ENCODE measurements around the gene ERICH2.

ERICH2 gene

GRCh38 chr2:170819680-170820664 lies 49.8 kb downstream of the ERICH2 start:
- H3K9me3 Mint-ChIP-seq = no peaks in the 10 kb centered on the region
- peaks cover 68% of the 10 kb centered on the region for H3K4me1 Mint-ChIP-seq
- ATAC-seq (no peak), DNase-seq (ENCODE audit: low spot score in 2 of 2) (no peak)
- H3K4me3 Mint-ChIP-seq = peak overlapping the region; percentile 59
- no peak overlapping the region for H3K27ac Mint-ChIP-seq
- H3K36me3 Mint-ChIP-seq = no peaks in the 10 kb centered on the region

- Mint-ChIP-seq H3K9me3 (no peaks in the 10 kb centered on the region), H3K4me3 (peak overlapping the region; percentile 59), H3K4me1 (peaks cover 59% of the 10 kb centered on the region), H3K36me3 (no peaks in the 10 kb centered on the region), H3K27ac (no peak overlapping the region)
- ATAC-seq (no peak), DNase-seq (ENCODE audit: low spot score in 2 of 2) (no peak)
Measured at GRCh38 chr2:170820757-170821530, 50.8 kb downstream of the ERICH2 start.

GRCh38 chr2:170821531-170822289 lies 51.5 kb downstream of the ERICH2 start:
- Mint-ChIP-seq H3K4me1 (peaks cover 52% of the 10 kb centered on the region), H3K27ac (no peak overlapping the region), H3K9me3 (no peaks in the 10 kb centered on the region), H3K4me3 (peak overlapping the region; percentile 59), H3K36me3 (no peaks in the 10 kb centered on the region)
- DNase-seq (ENCODE audit: low spot score in 2 of 2) = no peak
- no peak for ATAC-seq

GRCh38 chr2:170822290-170823087 lies 52.3 kb downstream of the ERICH2 start:
- Mint-ChIP-seq H3K9me3 (no peaks in the 10 kb centered on the region), H3K27ac (no peak overlapping the region), H3K4me1 (peaks cover 44% of the 10 kb centered on the region), H3K36me3 (no peaks in the 10 kb centered on the region), H3K4me3 (peak overlapping the region; percentile 59)
- DNase-seq (ENCODE audit: low spot score in 2 of 2) (no peak), ATAC-seq (peak; percentile 60)

DNA sequence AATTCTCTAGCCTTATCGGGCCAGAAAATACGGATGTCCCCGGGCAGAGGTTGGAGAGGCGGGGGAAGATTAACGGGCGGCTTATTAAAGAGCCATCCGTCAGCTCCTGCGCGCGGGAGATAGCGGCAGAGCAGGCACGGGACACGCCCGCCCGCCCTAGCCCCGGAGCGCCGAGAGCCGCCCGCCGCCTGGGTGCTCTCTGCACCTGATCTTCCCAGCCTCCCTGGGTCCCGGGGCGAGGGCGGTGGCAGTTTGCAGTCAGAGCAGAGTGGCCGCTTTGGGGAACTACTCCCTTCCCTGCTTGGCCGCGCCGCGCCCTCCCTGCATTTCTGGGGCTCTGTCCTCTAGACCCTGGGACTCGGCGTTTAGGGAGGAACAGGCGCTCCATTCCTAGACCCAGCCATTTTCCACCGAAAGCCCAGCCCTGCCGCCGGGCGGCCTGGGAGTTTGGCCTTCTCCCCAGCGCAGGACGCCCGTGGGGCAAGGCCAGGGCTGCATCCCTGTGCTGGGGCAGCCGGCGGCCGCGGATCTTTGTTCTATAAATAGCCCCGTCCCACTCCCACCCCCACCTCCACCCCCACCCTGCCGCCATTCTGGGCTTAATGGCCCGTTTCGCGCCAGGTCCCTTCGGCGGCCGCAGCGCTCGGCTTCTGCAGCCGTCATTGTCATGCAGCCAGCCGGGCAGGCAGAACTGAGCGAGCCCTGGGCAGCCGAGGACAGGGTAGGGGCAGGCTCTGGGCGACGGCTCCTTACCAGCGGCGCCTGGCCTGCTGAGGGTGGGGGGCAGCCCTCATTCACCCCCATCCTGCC lies 53.1 kb downstream of the ERICH2 start:
- no peak for ATAC-seq
- H3K27ac Mint-ChIP-seq = no peak overlapping the region
- DNase-seq (ENCODE audit: low spot score in 2 of 2) = no peak
- H3K9me3 Mint-ChIP-seq = no peaks in the 10 kb centered on the region
- peak overlapping the region; percentile 59 for H3K4me3 Mint-ChIP-seq
- H3K4me1 Mint-ChIP-seq = peaks cover 38% of the 10 kb centered on the region
- no peaks in the 10 kb centered on the region for H3K36me3 Mint-ChIP-seq

- no peaks in the 10 kb centered on the region for H3K36me3 Mint-ChIP-seq
- peak overlapping the region; percentile 17 for H3K4me3 Mint-ChIP-seq
- DNase-seq (ENCODE audit: low spot score in 2 of 2) = no peak
- no peaks in the 10 kb centered on the region for H3K9me3 Mint-ChIP-seq
- peaks cover 32% of the 10 kb centered on the region for H3K4me1 Mint-ChIP-seq
- no peak for ATAC-seq
- H3K27ac Mint-ChIP-seq = no peak overlapping the region
Measured at GRCh38 chr2:170823898-170824215, 53.7 kb downstream of the ERICH2 start.

GRCh38 chr2:170824526-170825015 lies 54.4 kb downstream of the ERICH2 start:
- H3K9me3 Mint-ChIP-seq = no peaks in the 10 kb centered on the region
- H3K27ac Mint-ChIP-seq = no peak overlapping the region
- peak overlapping the region; percentile 17 for H3K4me3 Mint-ChIP-seq
- no peak for DNase-seq (ENCODE audit: low spot score in 2 of 2)
- no peak for ATAC-seq
- no peaks in the 10 kb centered on the region for H3K36me3 Mint-ChIP-seq
- H3K4me1 Mint-ChIP-seq = peaks cover 30% of the 10 kb centered on the region

DNA sequence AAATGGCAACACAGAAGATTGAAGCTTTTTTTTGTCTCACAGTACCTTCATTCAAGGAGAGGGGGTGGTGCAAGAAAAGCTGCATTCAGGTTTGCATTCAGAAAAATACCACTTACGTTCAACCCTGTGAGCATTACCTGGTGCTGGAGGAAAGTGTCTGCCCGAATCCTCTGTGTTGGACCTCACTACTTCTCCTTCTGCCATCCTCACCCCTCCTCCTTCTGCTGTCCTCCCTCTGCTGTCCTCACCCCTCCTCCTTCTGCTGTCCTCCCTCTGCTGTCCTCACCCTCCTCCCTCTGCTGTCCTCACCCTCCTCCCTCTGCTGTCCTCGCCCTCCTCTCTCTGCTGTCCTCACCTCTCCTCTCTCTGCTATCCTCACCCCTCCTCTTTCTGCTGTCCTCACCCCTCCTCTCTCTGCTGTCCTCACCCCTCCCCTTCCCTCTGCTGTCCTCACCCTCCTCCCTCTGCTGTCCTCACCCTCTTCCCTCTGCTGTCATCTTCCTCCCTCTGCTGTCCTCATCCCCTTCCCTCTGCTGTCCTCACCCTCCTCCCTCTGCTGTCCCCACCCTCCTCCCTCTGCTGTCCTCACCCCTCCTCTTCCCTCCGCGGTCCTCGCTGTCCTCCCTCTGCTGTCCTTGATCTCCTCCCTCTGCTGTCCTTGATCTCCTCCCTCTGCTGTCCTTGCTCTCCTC lies 57.8 kb downstream of the ERICH2 start:
- Mint-ChIP-seq H3K9me3 (no peaks in the 10 kb centered on the region), H3K27ac (no peak overlapping the region), H3K4me3 (no peak overlapping the region), H3K4me1 (peaks cover 2% of the 10 kb centered on the region), H3K36me3 (no peaks in the 10 kb centered on the region)
- no peak for DNase-seq (ENCODE audit: low spot score in 2 of 2)
- ATAC-seq = no peak

DNA sequence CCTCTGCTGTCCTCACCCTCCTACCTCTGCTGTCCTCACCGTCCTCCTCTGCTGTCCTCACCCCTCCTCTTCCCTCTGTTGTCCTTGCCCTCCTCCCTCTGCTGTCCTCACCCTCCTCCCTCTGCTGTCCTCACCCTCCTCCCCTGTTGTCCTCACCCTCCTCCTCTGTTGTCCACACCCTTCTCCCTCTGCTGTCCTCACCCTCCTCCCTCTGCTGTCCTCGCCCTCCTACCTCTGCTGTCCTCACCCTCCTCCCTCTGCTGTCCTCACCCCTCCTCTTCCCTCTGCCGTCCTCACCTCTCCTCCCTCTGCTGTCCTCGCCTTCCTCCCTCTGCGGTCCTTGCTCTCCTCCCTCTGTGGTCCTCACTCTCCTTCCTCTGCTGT lies 58.3 kb downstream of the ERICH2 start:
- no peaks in the 10 kb centered on the region for H3K4me1 Mint-ChIP-seq
- DNase-seq (ENCODE audit: low spot score in 2 of 2) = no peak
- ATAC-seq = no peak
- no peaks in the 10 kb centered on the region for H3K36me3 Mint-ChIP-seq
- H3K27ac Mint-ChIP-seq = no peak overlapping the region
- no peaks in the 10 kb centered on the region for H3K9me3 Mint-ChIP-seq
- H3K4me3 Mint-ChIP-seq = no peak overlapping the region

DNA sequence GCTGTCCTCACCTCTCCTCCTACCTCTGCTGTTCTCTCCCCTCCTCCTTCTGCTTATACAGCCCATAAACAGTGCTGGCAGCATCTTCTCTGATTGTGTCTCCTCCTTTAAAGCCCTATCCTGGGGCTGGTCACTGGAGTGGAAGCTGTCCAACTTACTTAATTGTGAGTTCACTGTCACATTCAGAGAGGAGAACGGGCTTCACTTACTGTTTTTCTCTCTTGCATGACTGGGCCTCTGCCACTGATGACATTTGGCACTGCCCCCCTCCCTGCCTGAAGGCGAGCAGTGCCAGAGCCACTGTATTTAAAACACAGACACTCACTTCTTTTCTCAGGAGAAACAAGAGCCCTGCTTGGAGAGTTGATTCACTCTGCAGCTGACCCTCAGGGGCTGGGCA lies 58.9 kb downstream of the ERICH2 start:
- H3K36me3 Mint-ChIP-seq = no peaks in the 10 kb centered on the region
- H3K27ac Mint-ChIP-seq = no peak overlapping the region
- no peak overlapping the region for H3K4me3 Mint-ChIP-seq
- H3K9me3 Mint-ChIP-seq = no peaks in the 10 kb centered on the region
- DNase-seq (ENCODE audit: low spot score in 2 of 2) (no peak), ATAC-seq (no peak)
- H3K4me1 Mint-ChIP-seq = no peaks in the 10 kb centered on the region

GRCh38 chr2:170830166-170830565 lies 60.0 kb downstream of the ERICH2 start:
- Mint-ChIP-seq H3K4me1 (no peaks in the 10 kb centered on the region), H3K27ac (no peak overlapping the region), H3K9me3 (no peaks in the 10 kb centered on the region), H3K4me3 (no peak overlapping the region), H3K36me3 (no peaks in the 10 kb centered on the region)
- ATAC-seq = no peak
- no peak for DNase-seq (ENCODE audit: low spot score in 2 of 2)

- H3K9me3 Mint-ChIP-seq = no peaks in the 10 kb centered on the region
- no peak overlapping the region for H3K27ac Mint-ChIP-seq
- ATAC-seq = no peak
- no peak overlapping the region for H3K4me3 Mint-ChIP-seq
- H3K4me1 Mint-ChIP-seq = no peaks in the 10 kb centered on the region
- no peak for DNase-seq (ENCODE audit: low spot score in 2 of 2)
- H3K36me3 Mint-ChIP-seq = no peaks in the 10 kb centered on the region
Measured at GRCh38 chr2:170831115-170831514, 60.9 kb downstream of the ERICH2 start.

- Mint-ChIP-seq H3K4me3 (no peak overlapping the region), H3K9me3 (no peaks in the 10 kb centered on the region), H3K36me3 (no peaks in the 10 kb centered on the region), H3K4me1 (no peaks in the 10 kb centered on the region), H3K27ac (no peak overlapping the region)
- DNase-seq (ENCODE audit: low spot score in 2 of 2) = no peak
- no peak for ATAC-seq
Measured at GRCh38 chr2:170836027-170836426, 65.8 kb downstream of the ERICH2 start.
